ENCODE results near the gene CRACR2B.

CRACR2B gene

GRCh38 chr11:876545-876944, 48.8 kb downstream of the CRACR2B start:
- CTCF ChIA-PET: interaction anchor here (1.9 kb wide), 1 partner anchor 29 kb away, joined by 5 read pairs; no protein-coding TSS in a partner anchor
- POLR2A ChIA-PET: no interaction called here
- DNase-seq (ENCODE audit: extremely low spot score): no peak
- no peak for TF ChIP-seq CTCF (IDR thresholded peaks at IDR 0.05; ENCODE audit: control extremely low read depth, extremely low read depth, low read depth, missing control alignments)

- CTCF ChIA-PET: interaction anchor here (1.9 kb wide), 1 partner anchor 30 kb away, joined by 5 read pairs; no protein-coding TSS in a partner anchor
Observed at GRCh38 chr11:877565-877964, 49.8 kb downstream of the CRACR2B start.

GRCh38 chr11:880447-880846, 52.7 kb downstream of the CRACR2B start:
- ChIA-PET POLR2A (no interaction called here), CTCF (no interaction called here)
- DNase-seq (ENCODE audit: extremely low spot score): no peak
- TF ChIP-seq CTCF (IDR thresholded peaks at IDR 0.05; ENCODE audit: control extremely low read depth, extremely low read depth, low read depth, missing control alignments): no peak

More at GRCh38 chr11:877565-877964, 49.8 kb downstream of the CRACR2B start:
- DNase-seq (ENCODE audit: extremely low spot score): no peak
- TF ChIP-seq CTCF (IDR thresholded peaks at IDR 0.05; ENCODE audit: control extremely low read depth, extremely low read depth, low read depth, missing control alignments): no peak
- POLR2A ChIA-PET: no interaction called here

Measured in GM10248 (cell line).